Forelimb muscle (tissue), 1 donor: ENCODE results near the gene DNAJC6. TPM values are rescaled to one million over a fixed set of nuclear protein-coding genes. Genes with fewer than 3 reads are reported as not detected.

ENCODE experiments used
- DNase-seq: peaks from one replicate; pipeline ENCODE4 v3.0.0-alpha.2; 2013; ENCODE audit warnings: low read depth
- polyA plus RNA-seq: library from polyadenylated mRNA; unstranded; fragments of 120-200 nt; gene quantifications from one replicate; pipeline ENCODE4 v1.2.1, GENCODE V29; 2013; ENCODE audit not compliant: insufficient read length

Gene DNAJC6
- polyA plus RNA-seq, 1 donor, result 0.71 TPM

- no peak for DNase-seq
Measured at GRCh38 chr1:65292861-65293593, 16.3 kb upstream of the DNAJC6 start.

DNA sequence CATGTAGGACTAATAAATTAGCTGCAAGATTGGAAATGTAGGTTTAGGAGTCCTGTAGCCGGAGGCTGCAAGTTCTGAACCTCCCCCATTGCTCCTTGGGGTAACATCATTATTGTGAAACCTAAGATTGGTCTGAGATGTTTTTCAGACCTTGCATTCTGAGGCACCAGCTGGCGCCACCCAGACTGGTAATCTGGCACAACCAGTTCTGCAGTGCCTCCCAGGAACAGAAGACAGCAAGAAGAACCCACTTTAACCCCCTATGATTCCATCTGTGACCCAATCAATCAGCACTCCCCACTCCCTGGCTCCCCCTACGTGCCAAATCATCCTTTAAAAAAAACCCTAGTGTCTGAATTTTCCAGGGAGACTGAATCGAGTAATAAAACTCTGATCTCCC, 11.6 kb upstream of the DNAJC6 start:
- no peak for DNase-seq

DNA sequence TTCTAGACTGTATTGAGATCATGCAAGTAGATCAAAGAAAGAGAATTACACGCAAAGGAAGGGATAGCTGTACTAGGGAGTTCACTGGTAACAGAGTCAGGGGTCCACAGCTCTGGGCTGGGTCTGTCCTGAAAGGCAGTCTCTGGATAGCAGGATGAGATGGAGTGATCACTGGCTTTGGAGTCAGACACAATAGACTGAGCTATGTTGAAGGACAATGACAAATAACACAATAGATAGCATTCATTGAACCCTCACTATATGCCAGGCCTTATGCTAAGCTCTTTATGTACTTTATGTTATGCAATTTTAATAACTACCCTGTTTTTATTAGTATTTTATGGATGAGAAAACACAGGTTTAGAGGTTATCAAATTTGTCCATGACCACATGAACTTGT, 10.0 kb upstream of the DNAJC6 start:
- no peak for DNase-seq

GRCh38 chr1:65308781-65309303, 501 bp upstream of the DNAJC6 start:
- DNase-seq, result no peak

- DNase-seq, result no peak
Measured at GRCh38 chr1:65310078-65310587, 790 bp downstream of the DNAJC6 start.

- DNase-seq, result no peak
Measured at GRCh38 chr1:65311760-65312159, 2.4 kb downstream of the DNAJC6 start.

DNA sequence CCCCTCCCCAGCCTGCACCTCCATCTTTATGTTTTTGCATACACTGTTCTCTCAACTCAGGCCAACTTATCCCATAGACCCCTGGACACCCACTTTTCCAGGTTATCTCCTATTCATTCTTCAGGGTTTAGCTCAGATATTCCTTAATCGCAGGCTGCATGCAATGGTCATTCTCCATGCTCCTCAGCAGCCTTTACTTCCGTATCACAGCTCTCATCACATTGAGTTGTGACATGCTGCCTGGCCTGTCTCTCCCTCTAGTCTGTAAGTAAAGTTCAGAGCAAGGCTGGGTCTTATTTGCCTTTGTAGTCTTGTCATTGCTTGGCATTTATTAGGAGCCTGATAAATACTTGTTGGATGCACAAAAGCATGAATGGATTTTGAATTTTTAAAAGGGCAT, 6.9 kb downstream of the DNAJC6 start:
- no peak for DNase-seq

DNA sequence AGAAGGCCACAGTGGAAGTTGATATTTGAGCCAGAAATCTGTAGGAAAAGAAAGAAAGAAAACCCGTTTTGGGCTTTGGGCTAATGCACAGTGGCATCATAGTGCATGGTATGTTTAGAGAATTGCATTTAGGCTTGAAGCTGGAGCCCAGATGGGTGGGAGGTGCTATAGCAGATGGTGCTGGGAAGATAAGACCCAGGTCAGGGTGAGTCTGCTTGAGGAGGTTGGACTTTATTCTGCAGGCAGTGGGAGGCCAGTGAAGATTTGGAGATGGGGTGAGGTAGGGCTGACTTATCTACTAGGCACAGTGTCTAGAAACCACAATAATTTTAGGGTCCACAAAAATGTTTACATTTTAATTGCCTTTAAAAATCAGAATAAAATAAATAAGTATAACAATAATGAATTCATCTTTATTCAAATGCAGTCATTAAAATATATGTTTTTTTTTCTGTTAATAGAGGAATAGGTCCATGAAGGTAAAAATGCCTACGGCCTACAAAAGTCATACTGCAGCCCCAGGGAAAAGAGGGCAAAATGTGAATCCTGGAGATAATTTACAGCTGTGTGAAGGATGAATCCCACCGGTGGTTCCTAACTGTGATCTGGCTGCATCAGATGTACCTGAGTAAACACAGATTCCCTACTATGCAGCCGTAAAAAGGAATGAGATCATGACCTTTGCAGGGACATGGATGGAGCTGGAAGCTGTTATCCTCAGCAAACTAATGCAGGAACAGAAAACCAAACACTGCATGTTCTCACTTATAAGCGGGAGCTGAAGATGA, 8.7 kb downstream of the DNAJC6 start:
- DNase-seq, result no peak

DNA sequence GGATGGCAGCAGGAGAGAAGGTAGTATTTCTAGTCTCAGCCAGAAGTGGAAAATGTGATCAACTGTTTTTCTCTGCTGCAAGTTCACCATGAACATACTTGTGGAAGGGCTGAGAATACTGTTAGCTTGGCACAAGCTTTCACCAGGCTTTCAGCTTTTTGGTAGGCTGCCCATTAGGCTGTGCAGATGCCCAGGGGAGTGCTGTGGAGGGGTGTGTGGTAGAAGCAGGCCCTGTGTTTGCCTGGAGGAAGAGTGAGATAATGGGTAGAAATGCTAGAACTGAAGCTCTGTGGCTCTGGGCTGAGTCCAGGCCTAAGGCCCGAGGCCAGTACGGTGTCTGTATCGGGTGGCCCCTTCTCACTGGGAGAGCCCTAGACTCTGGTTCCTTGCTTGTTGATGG, 9.8 kb downstream of the DNAJC6 start:
- no peak for DNase-seq

- no peak for DNase-seq
Measured at GRCh38 chr1:65319754-65320153, 10.4 kb downstream of the DNAJC6 start.

- no peak for DNase-seq
Measured at GRCh38 chr1:65321879-65322278, 12.5 kb downstream of the DNAJC6 start.

DNA sequence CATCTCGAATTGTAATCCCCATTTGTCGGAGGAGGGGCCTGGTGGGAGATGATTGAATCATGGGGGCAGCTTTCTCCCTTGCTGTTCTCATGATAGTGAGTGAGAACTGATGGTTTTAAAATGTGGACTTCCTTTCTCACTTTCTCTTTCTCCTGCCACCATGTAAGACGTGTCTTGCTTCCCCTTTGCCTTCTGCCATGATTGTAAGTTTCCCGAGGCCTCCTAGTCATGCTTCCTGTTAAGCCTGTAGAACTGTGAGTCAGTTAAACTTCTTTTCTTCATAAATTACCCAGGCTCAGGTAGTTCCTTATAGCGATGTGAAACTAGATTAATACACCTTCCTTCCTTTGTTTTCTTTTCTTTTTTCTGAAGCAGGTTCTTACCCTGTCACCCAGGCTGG, 13.9 kb downstream of the DNAJC6 start:
- no peak for DNase-seq

- DNase-seq, result no peak
Measured at GRCh38 chr1:65330021-65330420, 20.7 kb downstream of the DNAJC6 start.

GRCh38 chr1:65330822-65331221, 21.5 kb downstream of the DNAJC6 start:
- DNase-seq, result no peak

- no peak for DNase-seq
Measured at GRCh38 chr1:65332821-65333220, 23.5 kb downstream of the DNAJC6 start.

DNA sequence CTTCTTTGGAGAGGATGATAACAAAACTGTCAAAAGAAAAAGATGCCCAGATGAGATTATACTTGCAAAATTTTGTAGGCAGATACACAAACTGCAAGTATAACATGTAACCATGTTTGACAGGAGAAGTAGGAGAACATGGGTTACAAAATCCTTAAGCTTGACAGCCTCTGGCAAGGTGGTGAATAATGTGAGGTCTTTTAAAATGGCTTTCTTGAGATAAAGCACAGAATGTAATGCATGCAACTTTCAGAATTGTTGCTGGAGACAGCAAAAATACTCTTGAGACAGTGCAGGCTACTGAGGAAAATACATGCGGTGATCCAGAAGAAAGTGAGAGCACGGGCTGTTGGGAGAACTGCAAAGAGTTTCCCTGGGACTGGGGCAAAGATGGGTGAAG, 24.7 kb downstream of the DNAJC6 start:
- no peak for DNase-seq

- no peak for DNase-seq
Measured at GRCh38 chr1:65339866-65340468, 30.6 kb downstream of the DNAJC6 start.

DNA sequence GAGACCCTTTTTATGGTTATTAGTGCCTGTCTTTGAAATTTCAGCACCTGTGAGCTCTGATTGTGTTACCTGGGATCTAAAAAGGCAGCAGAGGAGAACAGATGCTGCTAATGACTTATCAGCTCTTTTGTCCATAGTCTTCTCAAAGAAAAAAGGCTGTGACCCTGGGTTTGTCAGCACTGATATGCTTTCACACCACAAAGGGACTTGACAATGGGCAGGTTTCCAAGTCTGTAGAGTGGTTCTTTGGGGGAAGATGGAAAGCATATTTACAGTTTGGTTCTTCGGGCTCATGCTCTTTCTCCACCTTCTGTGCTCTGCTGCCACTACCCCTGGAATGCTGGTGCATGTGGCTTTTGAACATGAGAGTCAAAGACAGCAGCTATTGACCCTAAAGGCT, 32.0 kb downstream of the DNAJC6 start:
- no peak for DNase-seq

- DNase-seq, result no peak
Measured at GRCh38 chr1:65343286-65343685, 33.9 kb downstream of the DNAJC6 start.

GRCh38 chr1:65344171-65344814, 35.0 kb downstream of the DNAJC6 start:
- no peak for DNase-seq

- DNase-seq, result no peak
Measured at GRCh38 chr1:65346190-65346589, 36.8 kb downstream of the DNAJC6 start.
